Measurements from ENCODE around the gene SIRT2. TPM values are rescaled to one million over a fixed set of nuclear protein-coding genes. Genes with fewer than 3 reads are reported as not detected.
"Not testable (repeated sequence)": the region's sequence is repeated elsewhere in the genome, so short reads cannot be mapped to it uniquely, and the experiment has no call there.

The SIRT2 gene
- total RNA-seq, 1 donor from 2014 or later, result 38.0 TPM

GRCh38 chr19:38869160-38869835, 30.1 kb downstream of the SIRT2 start:
- DNase-seq (ENCODE audit: low spot score, unreplicated experiment), result no peak
- Mint-ChIP-seq H3K9me3 (ENCODE audit: low read depth) (no peaks in the 10 kb centered on the region), H3K27ac (peak overlapping the region; percentile 41), H3K4me1 (ENCODE audit: low read depth) (peaks cover 5% of the 10 kb centered on the region), H3K27me3 (no peaks in the 10 kb centered on the region), H3K36me3 (ENCODE audit: insufficient read depth) (no peaks in the 10 kb centered on the region), H3K4me3 (ENCODE audit: low read depth) (peak overlapping the region; percentile 66)
- TF ChIP-seq CTCF (IDR thresholded peaks at IDR 0.05; ENCODE audit: unreplicated experiment), result no peak

GRCh38 chr19:38868551-38868950, 30.9 kb downstream of the SIRT2 start:
- no peak for TF ChIP-seq CTCF (IDR thresholded peaks at IDR 0.05; ENCODE audit: unreplicated experiment)
- no peak overlapping the region for H3K27ac Mint-ChIP-seq
- no peaks in the 10 kb centered on the region for H3K27me3 Mint-ChIP-seq
- no peak for DNase-seq (ENCODE audit: low spot score, unreplicated experiment)
- H3K9me3 Mint-ChIP-seq (ENCODE audit: low read depth), result no peaks in the 10 kb centered on the region
- peaks cover 5% of the 10 kb centered on the region for H3K4me1 Mint-ChIP-seq (ENCODE audit: low read depth)
- no peaks in the 10 kb centered on the region for H3K36me3 Mint-ChIP-seq (ENCODE audit: insufficient read depth)
- H3K4me3 Mint-ChIP-seq (ENCODE audit: low read depth), result no peak overlapping the region

- Mint-ChIP-seq H3K27me3 (no peaks in the 10 kb centered on the region), H3K36me3 (ENCODE audit: insufficient read depth) (no peaks in the 10 kb centered on the region), H3K4me3 (ENCODE audit: low read depth) (no peak overlapping the region), H3K9me3 (ENCODE audit: low read depth) (no peaks in the 10 kb centered on the region), H3K27ac (no peak overlapping the region), H3K4me1 (ENCODE audit: low read depth) (peaks cover 11% of the 10 kb centered on the region)
- no peak for DNase-seq (ENCODE audit: low spot score, unreplicated experiment)
- TF ChIP-seq CTCF (IDR thresholded peaks at IDR 0.05; ENCODE audit: unreplicated experiment), result no peak
Measured at GRCh38 chr19:38867171-38867780, 32.1 kb downstream of the SIRT2 start.

- no peaks in the 10 kb centered on the region for H3K27me3 Mint-ChIP-seq
- TF ChIP-seq CTCF (IDR thresholded peaks at IDR 0.05; ENCODE audit: unreplicated experiment), result no peak
- no peaks in the 10 kb centered on the region for H3K9me3 Mint-ChIP-seq (ENCODE audit: low read depth)
- H3K4me3 Mint-ChIP-seq (ENCODE audit: low read depth), result no peak overlapping the region
- H3K27ac Mint-ChIP-seq, result peak overlapping the region; percentile 31
- H3K36me3 Mint-ChIP-seq (ENCODE audit: insufficient read depth), result no peaks in the 10 kb centered on the region
- peaks cover 13% of the 10 kb centered on the region for H3K4me1 Mint-ChIP-seq (ENCODE audit: low read depth)
- no peak for DNase-seq (ENCODE audit: low spot score, unreplicated experiment)
Measured at GRCh38 chr19:38862321-38863059, 36.9 kb downstream of the SIRT2 start.

GRCh38 chr19:38861368-38861767, 38.0 kb downstream of the SIRT2 start:
- H3K27ac Mint-ChIP-seq, result no peak overlapping the region
- no peak for DNase-seq (ENCODE audit: low spot score, unreplicated experiment)
- H3K9me3 Mint-ChIP-seq (ENCODE audit: low read depth), result peaks cover 4% of the 10 kb centered on the region
- peaks cover 14% of the 10 kb centered on the region for H3K4me1 Mint-ChIP-seq (ENCODE audit: low read depth)
- H3K27me3 Mint-ChIP-seq, result no peaks in the 10 kb centered on the region
- no peak overlapping the region for H3K4me3 Mint-ChIP-seq (ENCODE audit: low read depth)
- peaks cover 2% of the 10 kb centered on the region for H3K36me3 Mint-ChIP-seq (ENCODE audit: insufficient read depth)
- no peak for TF ChIP-seq CTCF (IDR thresholded peaks at IDR 0.05; ENCODE audit: unreplicated experiment)

- Mint-ChIP-seq H3K4me1 (ENCODE audit: low read depth) (peaks cover 14% of the 10 kb centered on the region), H3K27ac (peak overlapping the region; percentile 24)
- H3K9me3 Mint-ChIP-seq (ENCODE audit: low read depth); H3K27me3 Mint-ChIP-seq; DNase-seq (ENCODE audit: low spot score, unreplicated experiment); H3K36me3 Mint-ChIP-seq (ENCODE audit: insufficient read depth); H3K4me3 Mint-ChIP-seq (ENCODE audit: low read depth): not testable (repeated sequence)
Measured at GRCh38 chr19:38859631-38860204, 39.7 kb downstream of the SIRT2 start.
